Posterior vena cava (tissue), 2 donors: ENCODE data around the gene GAK. TPM values are rescaled to one million over a fixed set of nuclear protein-coding genes. Genes with fewer than 3 reads are reported as not detected.

Experiments
- DNase-seq: peaks from one replicate; pipeline ENCODE4 v3.0.0-alpha.2; 2020; ENCODE audit warnings: low spot score
- intact Hi-C, 2 donors: fragments of 100-400 bp; cut with DNase I; formaldehyde crosslinking; loops; one replicate each; pipeline versions ENCODE4 v1.14.1 to v1.14.2; 2022 to 2023
- total RNA-seq, 2 donors: library from RNA; stranded (reverse); fragmentation: NEBNext Ultra II Directional; extraction: Animal tissue kit (Norgen Biotek cat#: 25700); gene quantifications; one replicate each; pipeline ENCODE4 v1.2.1, GENCODE V29; 2021
- donor health status: DM: yes; HTN: yes; CAD: no.
- donor health status: DM: yes; HTN: yes; CAD: no.

The GAK gene
- total RNA-seq, 2 donors from 2014 or later: 63.5 to 73.5 TPM

- intact Hi-C loops: no loop called here
These were observed 66.5 kb downstream of the GAK start for GRCh38 chr4:865572-865971.

GRCh38 chr4:865121-865465, 67.0 kb downstream of the GAK start:
- intact Hi-C loops: no loop called here
- DNase-seq: no peak

More at GRCh38 chr4:865572-865971, 66.5 kb downstream of the GAK start:
- DNase-seq: no peak

DNA sequence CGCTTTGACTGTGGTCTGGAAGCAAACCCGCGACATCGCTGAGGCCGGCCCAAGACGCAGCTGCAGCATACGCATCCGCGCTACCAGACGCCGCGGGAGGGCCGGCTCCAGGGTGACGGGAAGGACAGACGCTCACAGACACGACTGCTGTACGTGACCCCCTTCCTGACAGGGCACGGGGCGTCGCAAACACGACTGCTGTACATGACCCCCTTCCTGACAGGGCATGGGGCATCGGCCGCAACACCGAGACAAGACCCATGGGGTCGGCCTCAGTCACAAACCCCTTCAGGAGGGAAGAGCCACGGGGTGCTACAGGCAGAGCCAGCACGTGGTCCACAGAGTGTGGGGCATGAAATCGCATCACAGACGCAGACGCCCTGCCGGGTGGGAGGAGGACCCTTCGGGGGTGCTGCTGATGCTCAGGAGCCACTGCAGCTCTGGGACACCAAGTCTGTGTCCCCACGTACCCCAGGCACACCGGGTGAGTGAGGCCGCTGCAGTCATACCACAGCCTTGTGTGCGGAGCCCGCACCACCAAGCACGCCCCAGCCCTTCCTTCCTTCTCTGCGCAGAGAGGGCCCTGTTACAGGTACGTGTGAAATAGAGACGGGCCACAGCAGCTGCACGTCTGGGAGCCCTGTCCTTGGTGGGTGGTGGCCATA, 67.5 kb downstream of the GAK start:
- DNase-seq: no peak
- intact Hi-C loops: no loop called here

DNA sequence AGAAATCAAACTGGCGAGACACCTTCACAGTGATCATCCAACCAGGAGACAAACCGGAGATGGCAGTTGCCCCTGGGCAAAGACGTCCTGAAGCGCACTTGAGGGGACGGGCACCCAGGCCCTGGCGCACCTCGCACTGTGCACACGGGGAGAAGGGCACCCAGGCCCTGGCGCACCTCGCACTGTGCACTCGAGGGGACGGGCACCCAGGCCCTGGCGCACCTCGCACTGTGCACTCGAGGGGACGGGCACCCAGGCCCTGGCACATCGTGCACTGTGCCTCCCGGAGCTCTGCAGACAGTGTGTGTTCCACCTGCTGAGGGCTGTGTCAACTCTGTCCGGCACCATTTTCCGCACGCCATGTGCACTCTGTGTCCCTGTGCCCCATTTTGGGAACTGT, 71.6 kb downstream of the GAK start:
- intact Hi-C loops: no loop called here
- no peak for DNase-seq

GRCh38 chr4:859496-859895, 72.6 kb downstream of the GAK start:
- no peak for DNase-seq
- intact Hi-C loops: no loop called here

DNA sequence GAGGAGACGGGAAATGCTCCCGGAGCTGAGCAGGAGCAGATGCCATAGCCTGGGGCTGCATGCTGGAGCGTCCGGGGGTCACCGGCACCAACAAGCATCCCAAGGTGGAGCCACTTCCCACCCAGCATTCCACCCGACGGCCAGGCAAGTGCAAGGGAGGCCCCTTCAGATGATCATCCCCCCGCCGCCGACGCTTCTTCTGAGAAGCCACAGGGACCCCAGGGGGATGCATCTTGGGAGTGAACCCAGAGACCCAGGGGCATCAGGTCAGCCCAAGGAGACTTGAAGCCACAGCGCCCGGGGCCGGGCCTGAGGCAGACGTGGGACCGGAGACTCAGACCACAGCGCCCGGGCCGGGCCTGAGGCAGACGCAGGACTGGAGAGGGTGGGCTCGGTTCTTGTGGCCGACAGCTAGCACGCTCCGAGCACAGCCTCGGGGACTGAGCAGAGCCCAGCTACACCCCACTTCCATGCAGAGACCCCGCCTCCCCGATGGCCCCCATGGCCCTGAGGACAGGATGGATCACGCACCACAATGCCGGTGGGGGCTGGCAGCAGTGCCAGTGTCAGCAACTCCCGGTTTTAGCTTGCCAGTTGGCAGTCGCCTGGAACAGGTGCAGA, 73.2 kb downstream of the GAK start:
- DNase-seq: no peak

DNA sequence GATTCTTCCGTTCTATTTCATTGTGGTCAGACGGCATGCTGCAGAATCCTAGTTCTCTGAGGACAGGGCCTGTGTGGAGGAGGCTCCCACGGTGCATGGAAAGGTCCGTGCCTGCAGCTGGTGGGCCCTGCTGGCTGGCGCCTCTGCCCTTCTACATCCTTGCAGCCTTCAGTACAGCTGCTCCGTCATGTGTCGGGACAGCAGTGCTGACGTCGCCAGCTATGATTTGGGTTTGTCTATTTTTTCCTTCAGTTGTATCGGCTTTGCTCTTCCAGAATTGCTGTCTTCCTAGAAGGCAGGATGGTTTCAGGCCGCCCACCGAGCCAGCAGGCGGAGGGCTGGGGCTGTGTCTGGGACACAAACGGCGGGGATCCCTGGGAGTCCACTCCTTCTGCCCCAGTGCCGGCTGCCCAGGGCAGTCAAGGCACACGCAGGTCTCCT, 74.1 kb downstream of the GAK start:
- intact Hi-C loops: no loop called here
- no peak for DNase-seq

More for the DNA sequence above, 73.2 kb downstream of the GAK start:
- intact Hi-C loops: no loop called here

DNA sequence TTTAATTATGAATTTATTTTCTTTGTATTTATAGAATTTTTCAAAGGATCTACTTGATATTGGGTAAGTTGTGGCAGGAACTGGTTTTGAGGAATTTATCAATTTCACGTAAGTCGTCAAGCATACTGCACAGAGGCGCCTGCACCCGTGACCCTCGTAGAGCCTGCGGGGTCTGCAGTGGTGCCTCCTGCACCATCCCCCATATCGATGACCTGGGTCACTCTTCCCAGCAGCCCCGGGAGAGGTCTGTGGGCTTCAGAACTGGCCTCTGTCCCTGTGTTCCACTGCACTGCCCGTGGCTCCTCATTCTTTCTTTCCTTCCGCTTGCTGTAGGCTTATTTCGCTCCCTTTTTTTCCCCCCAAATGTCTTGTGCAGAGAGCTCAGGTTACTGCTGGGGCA, 74.7 kb downstream of the GAK start:
- intact Hi-C loops: no loop called here
- DNase-seq: no peak

DNA sequence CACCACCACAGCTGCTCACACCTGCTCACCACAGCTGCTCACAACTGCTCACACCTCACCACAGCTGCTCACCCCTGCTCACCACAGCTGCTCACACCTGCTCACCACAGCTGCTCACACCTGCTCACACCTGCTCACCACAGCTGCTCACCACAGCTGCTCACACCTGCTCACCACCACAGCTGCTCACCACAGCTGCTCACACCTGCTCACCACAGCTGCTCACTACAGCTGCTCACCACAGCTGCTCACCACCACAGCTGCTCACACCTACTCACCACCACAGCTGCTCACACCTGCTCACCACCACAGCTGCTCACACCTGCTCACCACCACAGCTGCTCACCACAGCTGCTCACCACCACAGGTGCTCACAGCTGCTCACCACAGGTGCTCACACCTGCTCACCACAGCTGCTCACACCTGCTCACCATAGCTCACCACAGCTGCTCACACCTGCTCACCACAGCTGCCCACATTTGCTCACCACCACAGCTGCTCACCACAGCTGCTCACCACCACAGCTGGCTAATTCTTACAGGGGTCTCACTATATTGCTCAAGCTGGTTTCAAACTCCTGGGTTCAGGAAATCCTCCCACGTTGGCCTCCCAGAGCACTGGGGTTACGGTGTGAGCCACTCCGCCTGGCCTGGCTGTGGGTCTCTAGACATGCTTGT, 75.8 kb downstream of the GAK start:
- DNase-seq: no peak

DNA sequence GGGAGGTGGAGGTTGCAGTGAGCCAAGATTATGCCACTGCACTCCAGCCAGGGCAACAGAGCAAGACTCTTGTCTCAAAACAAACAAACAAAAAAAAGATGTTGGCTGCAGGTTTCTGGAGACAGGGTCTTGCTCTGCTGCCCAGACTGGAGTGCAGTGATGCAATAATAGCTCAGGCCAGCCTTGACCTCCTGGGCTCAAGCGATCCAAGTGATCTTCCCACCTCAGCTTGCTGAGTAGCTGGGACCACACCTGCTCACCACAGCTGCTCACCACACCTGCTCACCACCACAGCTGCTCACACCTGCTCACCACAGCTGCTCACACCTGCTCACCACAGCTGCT, 76.3 kb downstream of the GAK start:
- DNase-seq: no peak

More for the DNA sequence above, 75.8 kb downstream of the GAK start:
- intact Hi-C loops: no loop called here

DNA sequence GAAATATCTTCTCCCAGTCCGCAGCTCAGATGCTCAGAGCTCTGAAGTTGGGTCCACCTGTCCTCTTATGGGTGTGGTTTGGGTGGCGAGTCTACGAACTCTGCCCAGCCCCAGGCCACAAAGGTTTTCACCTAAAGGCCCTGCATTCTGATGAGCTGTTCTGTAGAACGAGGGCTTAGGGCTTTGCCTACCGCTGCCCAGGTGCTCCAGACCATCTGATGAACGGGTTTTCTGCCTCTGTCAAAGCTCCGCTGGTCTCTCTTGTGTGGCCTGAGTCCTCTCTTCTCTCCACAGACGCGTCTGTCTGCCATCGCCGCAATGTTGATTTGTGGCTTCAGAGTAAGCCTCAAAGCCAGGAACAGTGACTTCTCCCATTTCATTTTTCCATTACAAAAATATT, 77.8 kb downstream of the GAK start:
- intact Hi-C loops: no loop called here
- no peak for DNase-seq

More for the DNA sequence above, 76.3 kb downstream of the GAK start:
- intact Hi-C loops: no loop called here

GRCh38 chr4:853416-853781, 78.7 kb downstream of the GAK start:
- no peak for DNase-seq
- intact Hi-C loops: no loop called here

DNA sequence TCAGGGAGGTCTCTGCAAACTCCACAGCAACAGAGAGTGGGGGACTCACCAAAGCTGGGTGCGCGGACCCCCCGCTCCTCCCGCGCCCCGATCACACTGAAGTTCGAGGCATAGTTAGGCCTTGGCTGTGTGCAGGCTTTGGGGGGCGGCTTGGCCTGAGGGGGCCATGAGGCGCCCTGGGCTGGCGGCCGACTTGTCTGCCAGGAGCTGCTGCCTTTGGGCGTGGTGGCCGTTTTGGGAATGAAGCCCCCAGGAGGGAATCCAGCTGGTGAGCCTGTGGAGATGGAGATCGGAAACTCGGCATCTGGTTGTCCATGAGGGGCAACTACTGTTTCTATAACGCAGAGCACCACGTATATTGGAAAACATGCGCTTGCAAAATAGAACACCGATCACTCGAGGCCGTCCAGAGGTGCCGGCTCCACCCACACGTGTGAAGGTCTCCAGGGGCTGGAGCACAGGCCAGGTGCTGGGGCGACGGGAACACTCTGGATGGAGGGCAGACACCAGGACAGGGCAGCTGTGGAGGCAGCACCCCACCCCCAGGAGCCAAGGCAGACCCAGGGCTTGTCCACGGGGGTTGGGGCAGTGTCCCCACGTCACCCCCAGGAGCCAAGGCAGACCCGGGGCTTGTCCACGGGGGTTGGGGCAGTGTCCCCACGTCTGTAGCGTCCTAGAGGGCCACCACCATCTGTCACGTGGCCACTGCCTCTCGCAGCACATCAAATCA, 80.2 kb downstream of the GAK start:
- DNase-seq: no peak
- intact Hi-C loops: no loop called here

DNA sequence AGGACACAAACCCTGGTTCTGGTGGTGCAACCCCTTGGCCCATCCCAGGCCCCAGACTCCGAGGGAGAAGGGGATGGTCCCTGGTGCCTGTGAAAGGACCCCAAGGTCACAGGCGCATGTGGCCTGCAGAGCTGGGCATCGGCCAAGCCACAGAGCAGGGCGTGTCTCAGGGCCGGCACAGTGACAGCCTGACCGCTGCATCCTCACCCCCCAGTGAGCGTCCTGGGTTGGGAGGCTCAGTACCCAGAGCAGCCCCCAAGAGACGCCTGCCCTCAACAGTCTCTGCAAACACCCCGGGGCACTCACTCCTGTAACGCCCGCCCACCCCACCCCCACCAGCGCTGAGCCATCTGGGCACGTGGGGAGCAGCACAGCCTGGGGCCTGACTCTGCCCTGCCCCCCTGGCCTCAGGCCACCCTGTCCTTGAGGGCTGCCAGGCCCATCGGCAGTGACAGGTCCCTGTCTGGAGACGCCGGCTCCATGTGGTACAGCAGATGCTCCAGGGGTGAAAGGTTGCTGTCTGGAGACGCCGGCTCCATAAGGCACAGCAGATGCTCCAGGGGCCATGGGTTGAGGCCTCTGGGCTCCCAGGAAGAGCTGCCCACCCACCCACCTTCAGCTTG, 81.7 kb downstream of the GAK start:
- no peak for DNase-seq
- intact Hi-C loops: no loop called here

GRCh38 chr4:849478-850175, 82.5 kb downstream of the GAK start:
- no peak for DNase-seq
- intact Hi-C loops: loop anchor here in 1 of 2 donors (1.0 kb wide), 1 partner anchor 20 kb away; no protein-coding TSS in a partner anchor

GRCh38 chr4:848803-849477, 83.2 kb downstream of the GAK start:
- intact Hi-C loops: loop anchor here in 1 of 2 donors (1.0 kb wide), 1 partner anchor 20 kb away; no protein-coding TSS in a partner anchor
- no peak for DNase-seq

DNA sequence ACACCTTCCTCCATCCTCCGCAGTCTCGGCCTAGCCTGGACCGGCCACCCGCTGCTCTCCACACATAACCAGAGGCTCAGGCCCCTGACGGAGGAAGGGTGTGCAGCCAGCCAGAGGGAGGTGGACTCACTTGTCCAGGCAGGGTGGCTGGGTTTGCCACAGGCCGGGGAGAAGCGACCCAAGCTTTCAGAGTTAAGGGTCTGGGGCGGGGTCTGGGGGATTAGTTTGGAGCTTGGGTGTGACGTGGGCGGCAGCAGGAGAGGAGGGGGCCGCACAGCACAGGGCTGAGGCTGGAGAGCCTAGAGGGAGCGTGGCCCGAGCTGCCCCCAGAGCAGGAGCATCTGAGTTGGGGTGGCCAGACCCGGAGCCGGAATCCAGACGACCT, 83.8 kb downstream of the GAK start:
- DNase-seq: no peak
- intact Hi-C loops: no loop called here

GRCh38 chr4:845836-846251, 86.3 kb downstream of the GAK start:
- no peak for DNase-seq
- intact Hi-C loops: no loop called here
